Panc1 (cell line): ENCODE results near the gene DOK7.

Source experiments
- POLR2AphosphoS5 ChIP-seq: IDR thresholded peaks from 2 replicates; pipeline ENCODE4 v1.6.1; 2012; ENCODE audit warnings: mild to moderate bottlenecking, low read depth, low read length, moderate library complexity
- TCF7L2 ChIP-seq: IDR thresholded peaks from 2 replicates; pipeline ENCODE4 v1.6.1; 2011; ENCODE audit warnings: mild to moderate bottlenecking, low read depth, low read length, inconsistent platforms
- TF ChIP-seq, protein P1 (sequence below): fragments of 450-650 bp; IDR thresholded peaks from 2 replicates; pipeline ENCODE4 v1.5.1; 2017; ENCODE audit warnings: mild to moderate bottlenecking

DNA sequence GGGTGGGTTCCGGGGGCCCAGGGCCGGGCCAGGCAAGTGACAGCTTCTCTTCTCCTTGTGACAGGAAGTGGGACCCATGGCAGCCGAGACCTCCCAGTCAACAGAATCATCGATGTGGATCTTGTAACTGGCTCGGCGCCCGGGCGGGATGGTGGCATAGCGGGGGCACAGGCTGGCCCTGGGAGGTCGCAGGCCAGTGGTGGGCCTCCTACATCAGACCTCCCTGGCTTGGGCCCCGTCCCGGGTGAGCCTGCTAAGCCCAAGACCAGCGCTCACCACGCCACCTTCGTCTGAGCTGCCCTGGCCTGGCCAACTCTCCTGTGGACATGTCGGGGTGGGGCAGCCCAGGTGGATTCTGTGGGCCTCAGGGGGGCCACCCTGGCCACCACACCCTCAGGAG, 23.7 kb upstream of the DOK7 start:
- TF ChIP-seq POLR2AphosphoS5 (no peak), TCF7L2 (no peak)
- TF ChIP-seq, protein P1, sequence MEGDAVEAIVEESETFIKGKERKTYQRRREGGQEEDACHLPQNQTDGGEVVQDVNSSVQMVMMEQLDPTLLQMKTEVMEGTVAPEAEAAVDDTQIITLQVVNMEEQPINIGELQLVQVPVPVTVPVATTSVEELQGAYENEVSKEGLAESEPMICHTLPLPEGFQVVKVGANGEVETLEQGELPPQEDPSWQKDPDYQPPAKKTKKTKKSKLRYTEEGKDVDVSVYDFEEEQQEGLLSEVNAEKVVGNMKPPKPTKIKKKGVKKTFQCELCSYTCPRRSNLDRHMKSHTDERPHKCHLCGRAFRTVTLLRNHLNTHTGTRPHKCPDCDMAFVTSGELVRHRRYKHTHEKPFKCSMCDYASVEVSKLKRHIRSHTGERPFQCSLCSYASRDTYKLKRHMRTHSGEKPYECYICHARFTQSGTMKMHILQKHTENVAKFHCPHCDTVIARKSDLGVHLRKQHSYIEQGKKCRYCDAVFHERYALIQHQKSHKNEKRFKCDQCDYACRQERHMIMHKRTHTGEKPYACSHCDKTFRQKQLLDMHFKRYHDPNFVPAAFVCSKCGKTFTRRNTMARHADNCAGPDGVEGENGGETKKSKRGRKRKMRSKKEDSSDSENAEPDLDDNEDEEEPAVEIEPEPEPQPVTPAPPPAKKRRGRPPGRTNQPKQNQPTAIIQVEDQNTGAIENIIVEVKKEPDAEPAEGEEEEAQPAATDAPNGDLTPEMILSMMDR, result no peak
